WTC11 (cell line): ENCODE data around the gene ZNF490. TPM values are rescaled to one million over a fixed set of nuclear protein-coding genes. Genes with fewer than 3 reads are reported as not detected.

Experiments used
- ATAC-seq: fragments of 200-7000 bp; cut with Tn5 transposase; 2 replicates; pipeline ENCODE4 v1.10.0; 2021; ENCODE audit warnings: mild to moderate bottlenecking, moderate library complexity
- CTCF ChIA-PET: fragments of 300-600 bp; sonication (Branson Sonifier 250); formaldehyde crosslinking; loops from one replicate; lab custom pipeline; 2021; ENCODE audit warnings: antibody characterized with exemption; lab: Charles Lee
- POLR2A ChIA-PET: fragments of 350-600 bp; sonication (Branson Sonifier 250); formaldehyde crosslinking; loops from one replicate; lab custom pipeline; 2021; ENCODE audit warnings: antibody characterized with exemption; lab: Charles Lee
- DNase-seq: peaks from one replicate; pipeline ENCODE4 v3.0.0; 2021; ENCODE audit warnings: low spot score
- H3K27ac Mint-ChIP-seq: 2 replicates; pipeline ENCODE4 v1.8.0; 2021; ENCODE audit warnings: mixed read lengths
- H3K27me3 Mint-ChIP-seq: 2 replicates; pipeline ENCODE4 v1.8.0; 2021; ENCODE audit warnings: low read depth, mild to moderate bottlenecking, moderate library complexity, mixed read lengths
- H3K36me3 Mint-ChIP-seq: 2 replicates; pipeline ENCODE4 v1.8.0; 2021; ENCODE audit warnings: mixed read lengths
- H3K4me1 Mint-ChIP-seq: 2 replicates; pipeline ENCODE4 v1.8.0; 2022; ENCODE audit warnings: mixed read lengths
- H3K4me3 Mint-ChIP-seq: 2 replicates; pipeline ENCODE4 v1.8.0; 2021; ENCODE audit warnings: mild to moderate bottlenecking, moderate library complexity, mixed read lengths
- H3K9me3 Mint-ChIP-seq: 2 replicates; pipeline ENCODE4 v1.8.0; 2021; ENCODE audit warnings: mixed read lengths
- ATF1 ChIP-seq: sonication (generic); formaldehyde crosslinking; IDR thresholded peaks from 2 replicates; pipeline ENCODE4 v1.8.1; 2023; ENCODE audit warnings: mild to moderate bottlenecking, moderate library complexity, missing genetic modification reagents
- ELF4 ChIP-seq: sonication (generic); formaldehyde crosslinking; IDR thresholded peaks from 2 replicates; pipeline ENCODE4 v1.8.1; 2022; ENCODE audit warnings: low read depth, mild to moderate bottlenecking, moderate library complexity, missing genetic modification reagents
- EMX1 ChIP-seq: fragments of 250-450 bp; sonication (Bioruptor Pico); IDR thresholded peaks from 2 replicates; pipeline ENCODE4 v1.8.0; 2021; ENCODE audit warnings: mild to moderate bottlenecking
- HMGA2 ChIP-seq: fragments of 250-450 bp; sonication (Bioruptor Pico); IDR thresholded peaks from 2 replicates; pipeline ENCODE4 v1.4.0; 2021; ENCODE audit warnings: mild to moderate bottlenecking, moderate library complexity
- KAT7 ChIP-seq: sonication (generic); formaldehyde crosslinking; IDR thresholded peaks from 2 replicates; pipeline ENCODE4 v1.8.1; 2023; ENCODE audit warnings: missing genetic modification reagents, mild to moderate bottlenecking, borderline replicate concordance
- MXD4 ChIP-seq: fragments of 250-450 bp; sonication (Bioruptor Pico); IDR thresholded peaks from 2 replicates; pipeline ENCODE4 v1.8.0; 2021; ENCODE audit warnings: mild to moderate bottlenecking, moderate library complexity, borderline replicate concordance
- NFE2L1 ChIP-seq: sonication (generic); formaldehyde crosslinking; IDR thresholded peaks from 2 replicates; pipeline ENCODE4 v1.8.1; 2023; ENCODE audit warnings: missing genetic modification reagents
- NFYB ChIP-seq: sonication (generic); formaldehyde crosslinking; conservative IDR thresholded peaks from 2 replicates; pipeline ENCODE4 v1.8.0; 2022; ENCODE audit warnings: low read depth, missing genetic modification reagents
- OVOL2 ChIP-seq: fragments of 250-450 bp; sonication (Bioruptor Pico); IDR thresholded peaks from 2 replicates; pipeline ENCODE4 v1.9.0; 2021; ENCODE audit warnings: mild to moderate bottlenecking, borderline replicate concordance
- RELA ChIP-seq: sonication (generic); formaldehyde crosslinking; IDR thresholded peaks from 2 replicates; pipeline ENCODE4 v1.8.1; 2022; ENCODE audit warnings: missing genetic modification reagents, mild to moderate bottlenecking, borderline replicate concordance
- SOX15 ChIP-seq: fragments of 250-450 bp; sonication (Bioruptor Pico); IDR thresholded peaks from 2 replicates; pipeline ENCODE4 v1.9.0; 2021; ENCODE audit warnings: mild to moderate bottlenecking
- SP1 ChIP-seq: sonication (generic); formaldehyde crosslinking; conservative IDR thresholded peaks from 2 replicates; pipeline ENCODE4 v1.8.1; 2022; ENCODE audit warnings: missing genetic modification reagents
- TEAD1 ChIP-seq: sonication (generic); formaldehyde crosslinking; IDR thresholded peaks from 2 replicates; pipeline ENCODE4 v1.8.0; 2022; ENCODE audit warnings: mild to moderate bottlenecking, missing genetic modification reagents
- ZNF423 ChIP-seq: fragments of 250-450 bp; sonication (Bioruptor Pico); IDR thresholded peaks from 2 replicates; pipeline ENCODE4 v2.1.2; 2022; ENCODE audit warnings: mild to moderate bottlenecking, moderate library complexity
- total RNA-seq: library from RNA; stranded (reverse); gene quantifications from 3 replicates; pipeline ENCODE4 v1.2.3, GENCODE V29; 2021
- TF ChIP-seq, protein P1 (sequence below): sonication (generic); formaldehyde crosslinking; IDR thresholded peaks from 2 replicates; pipeline ENCODE4 v1.8.0; 2022; ENCODE audit warnings: mild to moderate bottlenecking, missing genetic modification reagents
- TF ChIP-seq, protein P2 (sequence below): sonication (generic); formaldehyde crosslinking; IDR thresholded peaks from 2 replicates; pipeline ENCODE4 v1.8.1; 2022; ENCODE audit warnings: mild to moderate bottlenecking, moderate library complexity, missing genetic modification reagents
- TF ChIP-seq, protein P3 (sequence below): sonication (generic); formaldehyde crosslinking; IDR thresholded peaks from 2 replicates; pipeline ENCODE4 v1.8.0; 2022; ENCODE audit warnings: mild to moderate bottlenecking, missing genetic modification reagents
- TF ChIP-seq, protein P4 (sequence below): sonication (generic); formaldehyde crosslinking; IDR thresholded peaks from 2 replicates; pipeline ENCODE4 v1.8.0; 2022; ENCODE audit warnings: mild to moderate bottlenecking, missing genetic modification reagents
- TF ChIP-seq, protein P5 (sequence below): sonication (generic); formaldehyde crosslinking; IDR thresholded peaks from 2 replicates; pipeline ENCODE4 v1.8.0; 2022; ENCODE audit warnings: mild to moderate bottlenecking, missing genetic modification reagents
- TF ChIP-seq, protein P6 (sequence below): sonication (generic); formaldehyde crosslinking; IDR thresholded peaks from 2 replicates; pipeline ENCODE4 v1.8.1; 2023; ENCODE audit warnings: mild to moderate bottlenecking, missing genetic modification reagents
- TF ChIP-seq, protein P7 (sequence below): sonication (generic); formaldehyde crosslinking; IDR thresholded peaks from 2 replicates; pipeline ENCODE4 v1.8.1; 2022; ENCODE audit warnings: missing genetic modification reagents, borderline replicate concordance

ZNF490 gene
- total RNA-seq, 1 experiment from 2014 or later = 7.3 TPM

DNA sequence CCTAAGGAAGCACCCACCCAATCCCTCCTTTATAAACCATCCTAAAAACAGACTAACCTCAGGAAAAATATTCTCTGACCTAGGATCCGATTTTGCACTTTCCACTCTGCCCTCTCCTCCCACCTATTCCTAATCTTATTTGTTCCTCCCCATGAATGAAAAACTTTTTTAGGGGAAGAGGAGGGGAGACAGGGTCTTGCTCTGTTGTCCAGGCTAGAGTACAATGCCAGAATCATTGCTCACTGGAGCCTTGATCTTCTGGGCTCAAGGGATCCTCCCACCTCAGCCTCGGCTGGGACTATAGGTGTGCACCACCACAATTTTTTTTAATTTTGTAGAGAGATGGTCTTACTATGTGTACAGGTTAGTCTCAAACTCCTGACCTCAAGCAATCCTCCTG, 63.7 kb downstream of the ZNF490 start:
- ChIA-PET POLR2A (no interaction called here), CTCF (no interaction called here)
- Mint-ChIP-seq H3K27ac (peak overlapping the region; percentile 8; the same call in 1 of the 2 replicates), H3K9me3 (peaks cover 14% of the 10 kb centered on the region), H3K4me1 (peaks cover 18% of the 10 kb centered on the region), H3K27me3 (no peaks in the 10 kb centered on the region), H3K36me3 (peaks cover 39% of the 10 kb centered on the region), H3K4me3 (no peak overlapping the region)
- no peak for DNase-seq
- TF ChIP-seq, protein P1, sequence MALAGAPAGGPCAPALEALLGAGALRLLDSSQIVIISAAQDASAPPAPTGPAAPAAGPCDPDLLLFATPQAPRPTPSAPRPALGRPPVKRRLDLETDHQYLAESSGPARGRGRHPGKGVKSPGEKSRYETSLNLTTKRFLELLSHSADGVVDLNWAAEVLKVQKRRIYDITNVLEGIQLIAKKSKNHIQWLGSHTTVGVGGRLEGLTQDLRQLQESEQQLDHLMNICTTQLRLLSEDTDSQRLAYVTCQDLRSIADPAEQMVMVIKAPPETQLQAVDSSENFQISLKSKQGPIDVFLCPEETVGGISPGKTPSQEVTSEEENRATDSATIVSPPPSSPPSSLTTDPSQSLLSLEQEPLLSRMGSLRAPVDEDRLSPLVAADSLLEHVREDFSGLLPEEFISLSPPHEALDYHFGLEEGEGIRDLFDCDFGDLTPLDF = no peak
- TF ChIP-seq ATF1 (CRISPR knock-in tag) (no peak), NFYB (CRISPR knock-in tag) (no peak), KAT7 (CRISPR knock-in tag) (no peak), TEAD1 (CRISPR knock-in tag) (no peak), RELA (CRISPR knock-in tag) (no peak), HMGA2 (CRISPR knock-in tag) (no peak), SOX15 (no peak), EMX1 (no peak)
- TF ChIP-seq, protein P2, sequence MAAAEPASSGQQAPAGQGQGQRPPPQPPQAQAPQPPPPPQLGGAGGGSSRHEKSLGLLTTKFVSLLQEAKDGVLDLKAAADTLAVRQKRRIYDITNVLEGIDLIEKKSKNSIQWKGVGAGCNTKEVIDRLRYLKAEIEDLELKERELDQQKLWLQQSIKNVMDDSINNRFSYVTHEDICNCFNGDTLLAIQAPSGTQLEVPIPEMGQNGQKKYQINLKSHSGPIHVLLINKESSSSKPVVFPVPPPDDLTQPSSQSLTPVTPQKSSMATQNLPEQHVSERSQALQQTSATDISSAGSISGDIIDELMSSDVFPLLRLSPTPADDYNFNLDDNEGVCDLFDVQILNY (CRISPR knock-in tag) = no peak
- no peak for ATAC-seq

DNA sequence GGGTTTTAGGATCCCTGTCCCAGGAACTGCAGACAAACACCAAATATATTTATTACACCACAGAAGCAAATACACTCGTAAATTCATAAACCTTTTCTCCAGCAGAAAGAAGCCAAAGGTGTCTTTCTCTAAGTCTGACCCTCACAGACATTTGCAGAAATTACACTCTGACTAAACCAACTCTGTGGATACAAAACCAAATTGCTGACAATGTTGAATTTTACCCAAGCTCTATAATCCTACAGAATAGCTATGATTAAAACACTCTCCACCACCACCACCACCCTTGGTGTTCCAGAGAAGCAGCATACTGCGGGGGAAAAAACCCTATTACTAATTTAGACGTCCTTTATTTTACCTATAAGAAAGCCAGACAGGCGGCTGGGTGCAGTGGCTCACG, 64.5 kb downstream of the ZNF490 start:
- CTCF ChIA-PET = interaction anchor here (0.6 kb wide), 1 partner anchor 33 kb away, joined by 3 read pairs; no protein-coding TSS in a partner anchor
- peaks cover 39% of the 10 kb centered on the region for H3K36me3 Mint-ChIP-seq

DNA sequence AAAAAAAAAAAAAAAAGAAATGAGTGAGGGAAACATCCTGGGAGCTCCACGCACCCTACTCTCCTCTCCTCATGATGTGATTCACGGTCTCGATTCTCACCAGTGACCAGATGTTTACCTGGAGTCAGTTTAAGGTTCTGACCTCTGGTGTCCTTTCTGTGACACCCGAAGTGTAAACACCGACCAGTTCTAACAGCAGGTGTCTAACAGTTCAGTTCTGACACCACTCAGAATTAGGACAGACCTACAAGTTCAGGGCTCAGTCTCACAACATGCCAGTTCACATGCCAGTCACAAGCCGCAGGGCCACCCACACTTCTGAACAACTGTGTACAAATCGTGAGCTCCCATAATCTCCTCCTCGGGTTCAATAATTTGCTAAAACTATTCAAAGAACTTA, 65.3 kb downstream of the ZNF490 start:
- Mint-ChIP-seq H3K9me3 (peaks cover 14% of the 10 kb centered on the region), H3K36me3 (peaks cover 43% of the 10 kb centered on the region), H3K4me3 (no peak overlapping the region)
- POLR2A ChIA-PET = interaction anchor here (0.6 kb wide), 1 partner anchor 552 kb away, joined by 3 read pairs; no protein-coding TSS in a partner anchor
- TF ChIP-seq, protein P3, sequence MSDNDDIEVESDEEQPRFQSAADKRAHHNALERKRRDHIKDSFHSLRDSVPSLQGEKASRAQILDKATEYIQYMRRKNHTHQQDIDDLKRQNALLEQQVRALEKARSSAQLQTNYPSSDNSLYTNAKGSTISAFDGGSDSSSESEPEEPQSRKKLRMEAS (CRISPR knock-in tag) = no peak
- TF ChIP-seq, protein P4, sequence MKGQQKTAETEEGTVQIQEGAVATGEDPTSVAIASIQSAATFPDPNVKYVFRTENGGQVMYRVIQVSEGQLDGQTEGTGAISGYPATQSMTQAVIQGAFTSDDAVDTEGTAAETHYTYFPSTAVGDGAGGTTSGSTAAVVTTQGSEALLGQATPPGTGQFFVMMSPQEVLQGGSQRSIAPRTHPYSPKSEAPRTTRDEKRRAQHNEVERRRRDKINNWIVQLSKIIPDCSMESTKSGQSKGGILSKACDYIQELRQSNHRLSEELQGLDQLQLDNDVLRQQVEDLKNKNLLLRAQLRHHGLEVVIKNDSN (CRISPR knock-in tag) = no peak
- TF ChIP-seq, protein P5, sequence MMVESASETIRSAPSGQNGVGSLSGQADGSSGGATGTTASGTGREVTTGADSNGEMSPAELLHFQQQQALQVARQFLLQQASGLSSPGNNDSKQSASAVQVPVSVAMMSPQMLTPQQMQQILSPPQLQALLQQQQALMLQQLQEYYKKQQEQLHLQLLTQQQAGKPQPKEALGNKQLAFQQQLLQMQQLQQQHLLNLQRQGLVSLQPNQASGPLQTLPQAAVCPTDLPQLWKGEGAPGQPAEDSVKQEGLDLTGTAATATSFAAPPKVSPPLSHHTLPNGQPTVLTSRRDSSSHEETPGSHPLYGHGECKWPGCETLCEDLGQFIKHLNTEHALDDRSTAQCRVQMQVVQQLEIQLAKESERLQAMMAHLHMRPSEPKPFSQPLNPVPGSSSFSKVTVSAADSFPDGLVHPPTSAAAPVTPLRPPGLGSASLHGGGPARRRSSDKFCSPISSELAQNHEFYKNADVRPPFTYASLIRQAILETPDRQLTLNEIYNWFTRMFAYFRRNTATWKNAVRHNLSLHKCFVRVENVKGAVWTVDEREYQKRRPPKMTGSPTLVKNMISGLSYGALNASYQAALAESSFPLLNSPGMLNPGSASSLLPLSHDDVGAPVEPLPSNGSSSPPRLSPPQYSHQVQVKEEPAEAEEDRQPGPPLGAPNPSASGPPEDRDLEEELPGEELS (CRISPR knock-in tag) = no peak
- TF ChIP-seq NFE2L1 (CRISPR knock-in tag) (no peak), OVOL2 (no peak), RELA (CRISPR knock-in tag) (no peak), ZNF423 (CRISPR knock-in tag) (no peak)
- TF ChIP-seq, protein P2 (CRISPR knock-in tag) = no peak
- TF ChIP-seq, protein P6, sequence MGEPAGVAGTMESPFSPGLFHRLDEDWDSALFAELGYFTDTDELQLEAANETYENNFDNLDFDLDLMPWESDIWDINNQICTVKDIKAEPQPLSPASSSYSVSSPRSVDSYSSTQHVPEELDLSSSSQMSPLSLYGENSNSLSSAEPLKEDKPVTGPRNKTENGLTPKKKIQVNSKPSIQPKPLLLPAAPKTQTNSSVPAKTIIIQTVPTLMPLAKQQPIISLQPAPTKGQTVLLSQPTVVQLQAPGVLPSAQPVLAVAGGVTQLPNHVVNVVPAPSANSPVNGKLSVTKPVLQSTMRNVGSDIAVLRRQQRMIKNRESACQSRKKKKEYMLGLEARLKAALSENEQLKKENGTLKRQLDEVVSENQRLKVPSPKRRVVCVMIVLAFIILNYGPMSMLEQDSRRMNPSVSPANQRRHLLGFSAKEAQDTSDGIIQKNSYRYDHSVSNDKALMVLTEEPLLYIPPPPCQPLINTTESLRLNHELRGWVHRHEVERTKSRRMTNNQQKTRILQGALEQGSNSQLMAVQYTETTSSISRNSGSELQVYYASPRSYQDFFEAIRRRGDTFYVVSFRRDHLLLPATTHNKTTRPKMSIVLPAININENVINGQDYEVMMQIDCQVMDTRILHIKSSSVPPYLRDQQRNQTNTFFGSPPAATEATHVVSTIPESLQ (CRISPR knock-in tag) = no peak
- TF ChIP-seq, all 79 proteins: peak for 0
- DNase-seq = no peak
- peaks cover 15% of the 10 kb centered on the region for H3K4me1 Mint-ChIP-seq
- CTCF ChIA-PET = no interaction called here
- H3K27me3 Mint-ChIP-seq = no peaks in the 10 kb centered on the region
- peak overlapping the region; percentile 50; the same call in 1 of the 2 replicates for H3K27ac Mint-ChIP-seq
- no peak for ATAC-seq

More for the DNA sequence above, 64.5 kb downstream of the ZNF490 start:
- H3K4me1 Mint-ChIP-seq = peaks cover 15% of the 10 kb centered on the region
- no peaks in the 10 kb centered on the region for H3K27me3 Mint-ChIP-seq
- TF ChIP-seq SP1 (CRISPR knock-in tag) = no peak
- TF ChIP-seq ELF4 = no peak
- TF ChIP-seq, protein P7, sequence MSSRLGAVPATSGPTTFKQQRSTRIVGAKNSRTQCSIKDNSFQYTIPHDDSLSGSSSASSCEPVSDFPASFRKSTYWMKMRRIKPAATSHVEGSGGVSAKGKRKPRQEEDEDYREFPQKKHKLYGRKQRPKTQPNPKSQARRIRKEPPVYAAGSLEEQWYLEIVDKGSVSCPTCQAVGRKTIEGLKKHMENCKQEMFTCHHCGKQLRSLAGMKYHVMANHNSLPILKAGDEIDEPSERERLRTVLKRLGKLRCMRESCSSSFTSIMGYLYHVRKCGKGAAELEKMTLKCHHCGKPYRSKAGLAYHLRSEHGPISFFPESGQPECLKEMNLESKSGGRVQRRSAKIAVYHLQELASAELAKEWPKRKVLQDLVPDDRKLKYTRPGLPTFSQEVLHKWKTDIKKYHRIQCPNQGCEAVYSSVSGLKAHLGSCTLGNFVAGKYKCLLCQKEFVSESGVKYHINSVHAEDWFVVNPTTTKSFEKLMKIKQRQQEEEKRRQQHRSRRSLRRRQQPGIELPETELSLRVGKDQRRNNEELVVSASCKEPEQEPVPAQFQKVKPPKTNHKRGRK = no peak
- no peak for TF ChIP-seq MXD4 (CRISPR knock-in tag)
- TF ChIP-seq, all 79 proteins: peak for 0
- no peak for ATAC-seq
- DNase-seq = no peak
- Mint-ChIP-seq H3K4me3 (no peak overlapping the region), H3K9me3 (peaks cover 14% of the 10 kb centered on the region), H3K27ac (no peak overlapping the region)
- POLR2A ChIA-PET = no interaction called here
